Putamen (tissue), 1 donor: ENCODE measurements around the gene C5orf47.

ENCODE experiments used
- DNase-seq: peaks from one replicate; pipeline ENCODE4 v3.0.0-alpha.2; 2016; ENCODE audit warnings: low spot score

Gene C5orf47

GRCh38 chr5:174044466-174045254 lies 55.7 kb downstream of the C5orf47 start:
- DNase-seq, result no peak

DNA sequence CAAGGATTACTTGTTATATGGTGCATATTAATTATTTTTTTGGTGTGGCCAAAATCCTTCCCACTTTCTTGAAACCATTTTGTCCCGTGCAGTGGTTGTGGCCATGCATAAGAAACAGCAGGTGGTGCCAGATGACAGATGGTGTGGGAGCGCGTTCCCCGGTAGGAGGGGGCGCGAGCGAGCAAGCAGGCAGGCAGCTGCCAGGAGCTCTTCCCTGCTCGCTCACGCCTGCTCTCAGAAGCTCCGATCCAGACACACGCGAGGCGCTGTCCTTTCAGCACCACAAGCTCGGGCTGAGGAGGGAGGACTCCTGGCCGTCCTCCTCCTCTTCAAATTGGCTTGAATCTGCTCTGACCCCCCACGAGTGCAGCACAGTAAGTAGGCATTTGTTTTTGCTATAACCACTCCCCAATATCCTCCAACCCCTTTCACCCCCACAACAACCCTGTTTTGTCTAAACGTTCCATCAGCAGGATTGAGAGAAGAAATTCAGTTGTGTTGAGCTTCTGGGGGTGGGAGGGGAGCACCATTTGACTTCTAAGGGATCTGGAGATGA lies 56.6 kb downstream of the C5orf47 start, which contains the start of gene NSG2:
TSS of gene NSG2 (plus strand) at position 237 of the 556 bp plus-strand sequence. CDS start 1,050 bp downstream, outside the sequence.
- peak; percentile 94 for DNase-seq

DNA sequence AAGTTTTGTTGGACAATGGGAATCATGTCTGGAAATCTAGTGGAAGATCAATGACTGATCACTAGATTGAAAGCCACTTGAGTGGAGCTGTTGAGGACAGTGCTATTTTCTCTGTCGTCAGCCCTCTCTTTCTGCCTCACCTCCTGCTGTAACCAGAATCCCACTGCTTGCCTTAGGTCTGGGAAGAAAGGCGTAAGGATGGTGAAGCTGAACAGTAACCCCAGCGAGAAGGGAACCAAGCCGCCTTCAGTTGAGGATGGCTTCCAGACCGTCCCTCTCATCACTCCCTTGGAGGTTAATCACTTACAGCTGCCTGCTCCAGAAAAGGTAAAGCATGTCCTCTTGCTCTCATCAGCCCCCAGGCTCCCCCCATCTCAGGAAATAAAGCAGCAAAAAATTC lies 57.6 kb downstream of the C5orf47 start:
- DNase-seq, result no peak

DNA sequence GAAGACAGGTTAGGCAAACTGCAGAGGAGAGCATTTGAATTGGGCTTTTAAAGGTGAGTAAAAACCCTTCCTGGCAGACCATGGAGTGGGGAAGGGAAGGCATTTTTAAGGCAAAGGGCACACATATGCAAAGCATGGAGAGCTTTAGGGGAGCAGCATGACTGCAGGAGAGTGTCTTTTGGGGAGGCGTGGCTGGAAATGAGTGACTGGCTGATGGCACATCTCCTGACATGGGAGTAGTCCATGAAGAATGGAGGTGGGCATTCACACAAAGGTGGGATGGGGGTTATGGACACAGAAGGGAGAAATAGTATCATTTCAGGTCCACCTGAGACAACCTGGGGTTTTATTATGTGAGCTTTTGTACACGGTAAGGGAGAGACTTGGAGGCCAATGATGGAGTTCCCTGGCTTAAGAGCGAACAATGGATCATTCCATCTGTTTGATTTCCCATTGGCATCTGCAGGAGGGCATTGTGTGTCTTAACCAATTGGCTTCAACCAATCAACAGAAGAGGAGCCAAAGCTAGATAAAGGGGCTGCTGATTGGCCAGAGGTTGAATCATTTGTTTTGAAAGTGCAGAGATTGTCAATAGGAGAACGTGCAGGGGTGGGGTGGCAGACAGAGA lies 58.6 kb downstream of the C5orf47 start:
- DNase-seq, result no peak

GRCh38 chr5:174052636-174053035 lies 63.7 kb downstream of the C5orf47 start:
- DNase-seq, result no peak

GRCh38 chr5:174053905-174054304 lies 64.9 kb downstream of the C5orf47 start:
- no peak for DNase-seq
